Measurements from ENCODE around the gene ZNF106.

The ZNF106 gene

DNA sequence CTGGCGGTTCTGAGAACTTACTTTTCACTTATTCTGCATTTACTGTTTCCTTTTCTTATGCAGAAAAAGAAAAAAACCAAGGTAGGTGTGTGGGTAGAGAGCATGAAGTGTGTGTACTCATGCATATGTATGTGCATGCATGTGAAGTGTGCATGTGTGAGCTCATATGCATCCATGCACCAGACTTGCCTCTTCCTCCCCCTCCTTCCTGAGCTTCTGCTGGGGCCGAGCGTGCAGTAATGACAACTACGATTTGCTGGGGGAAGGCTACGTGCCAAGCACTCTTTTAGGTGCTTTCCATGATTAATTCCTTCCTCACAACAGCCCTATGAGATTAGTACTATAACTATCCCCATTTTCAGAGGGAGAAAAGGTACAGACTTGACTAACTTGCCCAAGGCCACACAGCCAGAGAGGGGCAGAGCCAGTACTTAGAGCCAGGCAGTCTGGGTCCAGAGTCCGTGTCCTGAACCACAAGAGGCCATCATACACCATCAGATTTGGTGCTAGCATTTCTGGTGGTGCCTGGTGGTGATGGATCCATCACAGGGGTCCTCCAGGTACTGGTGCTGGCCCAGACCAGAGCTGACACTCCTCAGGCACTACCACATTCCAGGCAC lies 85.0 kb downstream of the ZNF106 start:
- DNase-seq (ENCODE audit: low read depth), result no peak

DNA sequence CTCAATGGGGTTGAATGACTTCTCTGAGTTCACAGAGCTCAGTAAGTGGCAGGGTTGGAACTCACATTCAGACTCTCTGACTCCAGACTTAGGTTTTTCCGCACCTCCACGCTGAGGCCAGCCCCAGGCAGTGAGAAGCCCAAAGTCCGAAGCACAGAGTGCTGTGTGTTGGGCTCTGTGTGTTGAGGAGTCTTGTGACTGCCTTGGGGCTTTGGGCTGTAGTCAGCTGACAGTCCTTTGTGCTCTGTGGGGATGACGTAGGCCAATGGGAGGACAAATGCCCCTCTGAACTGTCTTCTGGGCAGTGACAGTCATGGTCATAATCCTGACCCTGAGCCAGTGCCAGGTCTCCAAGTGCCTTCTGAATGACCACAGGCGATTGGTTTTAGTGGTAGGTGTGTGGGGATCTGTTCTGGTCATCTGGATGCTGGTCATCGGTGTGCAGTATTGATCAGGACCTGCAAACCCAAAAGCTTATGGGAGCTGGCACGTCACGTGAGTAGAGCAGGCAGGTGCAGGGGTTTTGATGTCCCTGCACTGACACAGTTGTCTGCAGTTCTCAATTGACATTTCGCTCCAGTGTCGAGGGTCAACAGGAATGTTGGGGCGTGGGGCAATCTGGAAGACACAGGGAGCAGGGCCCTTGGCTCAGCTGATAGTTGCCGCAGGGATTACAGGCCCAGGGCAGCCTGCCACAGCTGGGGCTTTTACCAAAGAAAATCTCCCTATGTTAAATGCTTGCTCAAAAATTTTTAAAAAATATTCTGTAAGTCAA lies 86.3 kb downstream of the ZNF106 start:
- DNase-seq (ENCODE audit: low read depth), result no peak

DNA sequence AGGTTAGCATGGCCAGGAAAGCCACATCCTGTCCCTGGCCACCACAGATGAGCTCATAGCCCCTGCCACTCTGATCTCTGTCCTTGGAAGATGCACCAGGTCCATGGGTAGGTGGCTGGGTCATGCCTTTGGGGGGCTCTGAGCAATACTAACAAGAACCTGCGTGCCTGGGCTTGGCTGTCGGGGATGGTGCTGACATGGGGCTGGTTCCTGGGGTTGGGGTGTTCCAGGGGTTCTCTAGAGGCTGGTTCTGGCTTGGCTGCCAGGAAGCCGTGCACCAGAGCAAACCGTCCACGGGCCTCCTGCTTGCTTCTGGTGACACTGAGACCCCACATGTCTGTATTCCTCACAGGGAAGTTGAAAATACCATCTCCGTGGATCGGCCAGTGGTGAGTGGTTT lies 87.6 kb downstream of the ZNF106 start:
- DNase-seq (ENCODE audit: low read depth), result no peak

DNA sequence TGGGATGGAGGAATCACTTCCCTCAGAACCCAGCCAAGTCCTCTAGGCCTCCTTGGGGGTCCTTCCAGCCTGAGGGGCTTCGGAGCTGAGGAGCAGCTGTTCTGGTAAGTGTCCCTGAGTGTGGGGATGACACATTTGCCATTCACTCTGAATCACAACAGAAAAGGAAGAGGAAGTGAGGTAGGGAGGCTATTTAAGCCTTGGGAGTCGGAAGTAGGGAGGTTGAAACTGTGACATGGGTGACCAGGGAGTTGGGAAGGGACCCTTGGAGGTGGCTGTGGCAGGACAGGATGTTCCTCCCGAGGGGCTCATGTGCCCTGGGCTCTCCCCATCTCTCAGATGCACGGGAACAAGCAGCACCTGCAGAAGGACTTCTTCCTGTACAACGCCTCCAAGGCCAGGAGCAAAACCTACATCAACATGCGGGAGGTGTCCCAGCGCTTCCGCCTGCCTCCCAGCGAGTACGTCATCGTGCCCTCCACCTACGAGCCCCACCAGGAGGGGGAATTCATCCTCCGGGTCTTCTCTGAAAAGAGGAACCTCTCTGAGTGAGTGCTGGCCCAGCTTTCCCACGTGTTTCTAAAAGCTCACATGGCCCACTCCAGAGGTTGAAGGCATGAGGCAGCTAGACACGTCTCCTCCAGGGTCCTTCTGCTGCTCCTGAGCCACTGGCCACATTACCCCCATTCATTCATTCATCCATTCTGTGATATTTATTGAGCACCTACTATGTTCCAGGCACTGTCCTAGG lies 88.3 kb downstream of the ZNF106 start:
- peak; percentile 46 for DNase-seq (ENCODE audit: low read depth)

DNA sequence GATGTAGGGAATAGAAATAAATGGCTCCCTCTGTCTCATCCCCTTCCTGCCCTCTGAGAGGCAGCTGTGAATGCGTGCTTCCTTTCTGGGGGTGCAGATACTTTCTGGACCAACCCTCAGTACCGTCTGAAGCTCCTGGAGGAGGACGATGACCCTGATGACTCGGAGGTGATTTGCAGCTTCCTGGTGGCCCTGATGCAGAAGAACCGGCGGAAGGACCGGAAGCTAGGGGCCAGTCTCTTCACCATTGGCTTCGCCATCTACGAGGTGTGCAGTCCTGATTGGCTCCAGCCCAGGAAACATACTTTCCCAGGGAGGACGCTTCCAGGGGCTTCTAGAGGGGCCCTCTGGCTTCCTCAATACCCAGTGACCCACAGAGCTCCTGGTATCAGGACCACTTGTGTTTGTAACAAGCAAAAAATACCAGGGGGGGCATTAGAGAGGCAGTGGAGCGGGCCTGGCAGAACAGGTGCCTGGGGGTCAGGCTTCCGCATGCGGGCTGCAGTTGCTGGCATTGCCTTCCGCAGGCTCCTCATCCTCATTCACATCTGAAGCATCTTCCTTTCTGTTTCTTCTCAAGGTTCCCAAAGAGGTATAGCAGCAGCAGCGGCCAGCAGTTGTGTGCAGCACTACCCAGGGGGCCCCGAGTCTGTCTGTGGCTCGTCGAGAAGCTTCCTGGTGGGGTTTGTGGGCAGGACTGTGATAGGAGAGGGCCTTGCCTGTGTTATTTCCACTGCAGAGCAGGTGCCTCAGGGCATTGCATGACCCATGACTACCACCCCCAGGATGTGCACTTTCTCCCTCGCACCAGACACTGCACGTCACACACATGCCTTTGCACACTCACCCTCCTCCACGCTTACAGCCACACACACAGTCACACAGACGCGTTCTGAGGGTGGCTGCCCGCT lies 89.1 kb downstream of the ZNF106 start:
- peak; percentile 28 for DNase-seq (ENCODE audit: low read depth)

DNA sequence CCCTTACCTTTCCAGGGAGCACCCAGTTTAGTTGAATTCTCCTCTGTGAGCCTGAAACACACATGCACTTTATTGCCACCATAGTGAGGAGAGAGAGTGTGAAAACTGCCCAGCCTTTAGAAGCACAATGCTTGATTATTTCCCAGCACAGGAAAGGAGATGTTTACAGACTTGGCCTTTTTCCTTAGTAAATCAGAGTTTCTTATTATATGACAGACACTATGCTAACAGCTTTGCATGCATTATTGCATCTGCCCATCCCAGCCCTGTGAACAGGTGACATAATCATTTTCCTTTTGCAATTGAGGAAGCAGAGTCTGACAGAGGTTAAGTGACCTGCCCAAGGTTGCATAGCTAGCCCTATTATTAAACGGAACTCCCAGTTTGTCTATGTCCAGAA lies 95.1 kb downstream of the ZNF106 start:
- no peak for DNase-seq (ENCODE audit: low read depth)

DNA sequence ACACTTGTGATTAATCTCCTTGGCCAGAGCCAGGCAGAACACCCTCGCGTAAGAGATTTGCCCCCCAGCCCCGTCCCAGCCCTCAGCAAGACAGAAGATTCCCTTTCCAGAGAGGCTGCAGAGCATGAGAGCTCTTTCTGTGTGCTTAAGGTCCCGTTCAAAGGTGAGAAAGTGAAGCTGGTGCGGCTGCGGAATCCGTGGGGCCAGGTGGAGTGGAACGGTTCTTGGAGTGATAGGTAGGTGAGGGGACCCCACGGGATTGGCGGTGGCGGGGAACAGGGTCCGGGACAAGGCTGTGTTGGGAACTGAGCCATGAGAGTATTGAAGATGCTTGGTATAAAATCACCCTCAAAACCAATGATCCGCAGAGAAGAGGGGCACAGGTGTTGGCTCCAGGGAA lies 96.8 kb downstream of the ZNF106 start:
- no peak for DNase-seq (ENCODE audit: low read depth)

DNA sequence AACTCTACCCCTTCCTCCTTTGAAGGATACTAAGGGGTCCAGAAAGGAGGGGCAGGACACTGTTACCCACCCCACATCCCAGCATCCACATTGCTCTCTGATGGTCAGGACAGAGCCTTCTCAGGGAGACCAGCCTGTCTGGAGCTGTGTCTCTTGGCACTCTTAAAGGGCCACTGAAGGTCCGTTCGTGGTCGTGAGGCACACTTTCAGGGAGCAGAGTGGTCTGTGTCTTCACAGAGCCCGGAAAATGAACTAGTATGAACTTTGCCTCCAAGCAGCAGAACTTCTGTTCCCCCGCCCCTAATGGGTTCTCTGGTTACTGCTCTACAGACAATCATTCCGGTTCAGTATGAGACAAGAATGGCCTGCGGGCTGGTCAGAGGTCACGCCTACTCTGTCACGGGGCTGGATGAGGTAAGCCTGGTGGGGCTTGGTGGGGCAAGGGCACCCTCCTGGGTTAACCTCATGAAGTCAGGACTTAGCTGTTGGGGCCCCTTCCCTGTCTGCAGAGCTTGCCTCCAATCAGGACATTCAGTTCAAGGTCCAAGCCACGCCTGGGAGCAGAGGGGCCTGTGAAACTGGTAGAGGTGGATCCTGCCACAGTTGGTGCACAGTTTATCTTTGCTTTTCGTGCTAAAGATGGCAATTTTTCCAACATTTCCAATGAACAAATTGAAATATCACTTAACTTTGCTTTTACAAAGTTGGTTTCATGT lies 98.5 kb downstream of the ZNF106 start:
- no peak for DNase-seq (ENCODE audit: low read depth)

DNA sequence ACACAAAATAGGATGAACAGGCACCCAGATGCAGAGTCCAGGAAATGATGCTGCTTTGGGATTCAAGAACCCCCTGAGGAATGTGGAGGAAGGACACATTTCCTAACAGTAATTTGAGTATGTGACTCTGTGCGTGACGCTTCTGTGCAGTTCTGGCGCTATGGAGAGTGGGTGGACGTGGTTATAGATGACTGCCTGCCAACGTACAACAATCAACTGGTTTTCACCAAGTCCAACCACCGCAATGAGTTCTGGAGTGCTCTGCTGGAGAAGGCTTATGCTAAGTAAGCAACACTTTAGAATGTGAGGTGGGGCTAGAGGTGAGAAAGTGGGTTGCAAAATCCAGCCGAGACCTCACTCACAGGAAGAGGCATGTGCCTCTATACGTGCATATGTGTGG lies 103.3 kb downstream of the ZNF106 start:
- no peak for DNase-seq (ENCODE audit: low read depth)

DNA sequence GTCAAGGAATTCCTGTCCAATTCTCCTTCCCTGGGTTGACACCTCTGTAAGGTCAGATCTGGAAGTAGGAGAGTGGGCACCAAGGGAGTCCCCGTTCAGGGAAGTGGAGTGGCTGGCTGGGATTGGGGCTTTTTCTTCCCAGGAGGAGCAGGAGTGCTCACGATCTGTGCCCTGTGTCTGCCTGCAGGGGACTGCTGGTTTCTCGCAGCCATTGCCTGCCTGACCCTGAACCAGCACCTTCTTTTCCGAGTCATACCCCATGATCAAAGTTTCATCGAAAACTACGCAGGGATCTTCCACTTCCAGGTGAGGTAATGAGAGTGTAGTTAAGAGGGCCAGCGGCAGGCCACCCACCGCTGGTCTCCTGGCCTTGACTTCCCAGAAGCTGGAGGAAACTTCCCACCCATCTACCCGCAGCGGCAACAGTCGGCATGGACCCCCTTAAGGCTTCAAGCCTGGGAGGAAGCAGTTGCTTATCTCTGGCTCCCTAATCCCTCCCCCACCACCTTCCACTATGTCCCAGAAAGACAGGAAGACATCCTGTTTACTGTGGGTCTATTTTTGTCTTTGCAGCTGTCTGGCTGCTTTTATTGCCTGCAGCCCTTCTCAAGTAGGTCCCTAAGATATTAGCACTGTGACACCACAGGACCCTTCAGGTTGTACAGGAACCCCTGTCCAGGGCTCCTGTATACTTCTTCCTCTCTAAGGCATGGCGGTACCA lies 104.8 kb downstream of the ZNF106 start:
- no peak for DNase-seq (ENCODE audit: low read depth)

DNA sequence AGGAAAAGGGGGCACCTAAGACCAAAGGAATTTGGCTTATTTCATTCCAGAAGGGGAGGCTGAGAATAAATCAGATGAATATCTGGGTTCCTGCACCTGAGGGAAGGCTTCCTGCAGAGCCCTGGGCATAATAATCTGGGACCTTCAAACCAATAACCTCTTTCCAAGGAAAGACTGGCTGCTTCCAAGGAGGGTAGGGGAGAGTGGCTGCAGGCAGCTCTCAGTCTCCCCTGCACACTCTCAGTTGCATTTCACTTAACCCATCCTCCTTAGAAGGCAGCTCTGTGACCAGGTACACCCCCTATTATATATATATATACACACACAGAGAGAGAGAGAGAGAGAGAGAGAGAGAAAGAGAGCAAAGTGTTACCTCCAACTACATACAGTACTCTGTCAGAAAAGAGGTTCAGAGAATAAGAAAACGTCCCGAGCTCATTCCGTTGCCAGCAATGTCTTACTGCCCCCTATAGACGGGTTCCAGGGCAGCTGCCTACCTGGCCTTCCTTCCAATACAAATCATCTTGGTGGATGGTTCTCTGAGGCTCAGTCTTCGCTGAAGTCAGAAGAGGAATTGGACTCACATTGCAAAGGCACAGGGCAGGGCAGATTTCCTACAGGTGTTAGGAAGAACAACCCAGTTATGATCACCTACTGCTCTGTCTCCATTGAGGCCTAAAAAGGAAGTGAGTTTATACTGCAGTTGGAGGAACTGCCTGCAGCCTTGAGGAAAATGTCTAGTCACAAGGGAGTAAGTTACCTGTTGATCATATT lies 105.5 kb downstream of the ZNF106 start:
- DNase-seq (ENCODE audit: low read depth), result peak; percentile 70

DNA sequence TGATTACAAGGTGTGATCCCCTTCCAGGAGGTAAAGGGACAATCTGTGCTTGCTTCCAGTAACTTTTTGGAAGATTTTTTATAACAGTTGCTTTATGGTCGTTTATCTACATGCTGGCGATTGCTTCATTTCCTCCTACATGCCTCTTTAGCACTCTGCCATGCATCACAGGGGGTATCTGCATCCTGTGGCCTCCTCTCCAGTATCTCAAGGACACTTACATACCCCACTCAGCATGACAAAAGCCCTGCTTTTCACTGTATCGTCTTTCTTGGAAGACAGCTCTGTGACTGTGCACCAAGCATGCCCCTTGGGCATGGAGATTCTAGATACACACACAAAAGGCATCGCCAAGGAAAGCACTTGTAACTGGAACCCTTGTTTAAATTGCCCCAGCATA lies 106.3 kb downstream of the ZNF106 start:
- no peak for DNase-seq (ENCODE audit: low read depth)

DNA sequence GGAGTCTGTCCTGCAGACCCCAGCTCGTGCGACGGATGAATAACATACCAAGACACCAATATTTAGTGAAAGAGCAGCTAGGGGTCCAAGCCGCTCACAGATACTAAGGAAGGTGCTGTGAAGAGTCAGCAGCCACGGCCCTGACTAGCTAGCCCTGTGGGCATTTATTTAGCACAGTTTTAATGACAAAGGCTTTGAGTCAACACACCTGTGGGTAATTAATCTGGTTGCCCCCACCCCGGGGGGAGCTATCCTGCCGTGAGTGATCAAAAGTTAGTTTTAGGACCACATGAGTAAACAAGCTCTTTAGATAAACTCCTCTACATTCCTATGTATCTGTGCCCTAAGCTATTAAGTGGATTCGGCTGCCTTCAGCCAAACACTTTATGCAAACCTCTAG lies 112.9 kb downstream of the ZNF106 start:
- no peak for DNase-seq (ENCODE audit: low read depth)

DNA sequence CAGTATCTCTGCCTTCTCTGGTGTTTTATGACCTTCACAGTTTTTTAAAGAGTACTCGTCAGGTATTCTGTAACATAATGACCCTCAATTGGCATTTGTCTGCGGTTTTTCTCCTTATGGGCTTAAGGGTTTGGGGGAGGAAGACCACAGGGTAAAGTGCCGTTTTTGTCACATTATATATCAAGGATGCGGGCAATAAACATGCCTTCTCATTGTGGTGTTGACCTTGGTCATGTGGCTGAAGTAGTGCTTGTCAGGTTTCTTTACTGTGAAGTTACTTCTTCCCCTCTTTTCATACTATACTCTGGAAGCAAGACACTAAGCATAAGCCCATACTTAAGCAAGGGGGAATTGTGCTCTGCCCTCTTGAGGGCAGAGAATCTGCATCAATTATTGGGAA lies 115.0 kb downstream of the ZNF106 start:
- DNase-seq (ENCODE audit: low read depth), result no peak

DNA sequence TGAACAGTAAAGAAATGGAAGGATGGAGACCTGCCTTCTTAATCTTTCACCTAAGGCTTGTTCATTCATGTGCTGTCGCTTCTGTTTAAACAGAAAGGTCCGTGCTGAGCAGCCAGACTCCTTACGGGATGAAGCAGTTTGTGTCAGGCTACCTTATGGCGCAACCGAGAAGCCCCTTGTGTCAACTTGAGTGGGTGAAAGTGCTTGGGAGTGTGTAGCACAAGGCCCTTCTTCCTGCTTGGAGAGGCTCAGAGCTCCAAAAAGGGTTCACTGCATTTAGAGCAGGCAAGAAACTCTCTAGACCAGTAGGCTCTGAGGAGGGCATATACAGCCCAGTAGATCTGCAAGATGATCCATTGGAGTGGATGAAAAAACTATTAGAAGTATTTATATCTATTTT lies 115.7 kb downstream of the ZNF106 start:
- DNase-seq (ENCODE audit: low read depth), result no peak

DNA sequence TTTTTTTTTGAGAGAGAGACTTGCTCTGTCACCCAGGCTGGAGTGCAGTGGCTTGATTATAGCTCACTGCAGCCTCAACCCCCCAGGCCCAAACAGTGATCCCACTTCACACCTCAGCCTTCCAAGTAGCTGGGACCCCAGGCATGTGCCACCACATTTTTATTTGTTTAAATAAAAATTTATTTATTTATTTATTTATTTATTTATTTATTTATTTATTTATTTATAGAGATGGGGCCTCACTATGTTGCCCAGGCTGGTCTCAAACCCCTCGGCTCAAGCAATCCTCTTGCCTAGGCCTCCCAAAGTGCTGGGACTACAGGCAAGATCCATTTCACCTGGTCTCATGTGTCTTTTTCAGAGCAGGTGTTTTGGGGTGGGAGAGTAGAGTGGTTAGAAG lies 116.1 kb downstream of the ZNF106 start:
- no peak for DNase-seq (ENCODE audit: low read depth)

DNA sequence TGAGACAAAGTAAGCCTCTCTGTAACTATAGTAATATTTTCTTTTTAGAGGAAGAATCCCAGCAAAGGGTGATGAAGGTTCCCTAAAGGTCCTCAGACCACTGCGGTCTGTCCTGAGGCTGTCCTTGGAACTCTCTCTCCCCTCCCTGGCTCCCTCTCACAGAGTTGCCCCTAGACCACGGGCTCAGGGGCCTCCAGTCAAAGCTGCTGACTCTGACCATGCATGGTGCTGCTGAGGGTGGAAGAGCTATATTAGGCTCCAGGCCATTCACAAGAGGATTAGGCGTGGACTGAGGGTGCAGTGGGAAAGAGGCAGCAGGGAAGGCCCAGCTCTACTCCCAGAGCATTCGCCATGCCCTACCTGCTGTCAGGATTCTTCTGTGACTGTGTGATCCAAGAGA lies 117.0 kb downstream of the ZNF106 start:
- no peak for DNase-seq (ENCODE audit: low read depth)

DNA sequence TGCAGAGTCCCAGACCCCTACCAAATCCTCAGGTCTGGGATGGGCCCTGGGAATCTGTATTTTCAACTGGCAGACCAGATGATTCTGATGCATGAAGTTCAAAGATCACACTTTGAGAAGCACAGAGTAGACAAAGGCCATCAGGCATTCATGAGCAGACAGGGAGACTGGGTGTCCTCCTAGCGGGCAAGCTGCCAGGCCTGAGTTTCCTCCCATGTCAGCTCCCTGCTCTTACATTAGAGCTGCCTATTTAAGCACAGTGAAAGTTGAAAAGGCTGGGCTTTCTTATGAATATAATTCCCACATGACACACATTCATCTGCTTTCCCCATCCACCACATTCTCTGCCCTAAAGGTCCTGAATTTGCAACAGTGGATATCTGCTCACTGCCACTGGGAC lies 117.7 kb downstream of the ZNF106 start:
- DNase-seq (ENCODE audit: low read depth), result no peak

DNA sequence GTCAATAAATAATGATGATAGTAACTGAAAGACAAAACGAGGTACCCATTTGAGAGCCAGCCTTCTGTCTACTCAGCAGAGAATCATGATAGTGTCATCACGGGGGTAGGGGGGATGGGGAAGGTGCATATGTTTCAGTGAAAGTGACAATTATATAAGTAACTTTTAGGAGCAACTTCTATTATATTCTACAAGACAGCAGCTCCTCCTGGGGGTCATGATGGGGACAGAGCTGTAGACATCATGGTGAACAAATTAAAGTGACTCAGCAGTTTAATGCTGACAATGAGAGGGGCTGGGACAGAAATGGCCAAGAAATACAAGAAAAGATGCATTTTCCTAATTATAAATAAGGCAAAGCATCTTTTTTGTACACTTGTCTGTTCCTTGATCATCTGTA lies 119.8 kb downstream of the ZNF106 start:
- DNase-seq (ENCODE audit: low read depth), result peak; percentile 79

DNA sequence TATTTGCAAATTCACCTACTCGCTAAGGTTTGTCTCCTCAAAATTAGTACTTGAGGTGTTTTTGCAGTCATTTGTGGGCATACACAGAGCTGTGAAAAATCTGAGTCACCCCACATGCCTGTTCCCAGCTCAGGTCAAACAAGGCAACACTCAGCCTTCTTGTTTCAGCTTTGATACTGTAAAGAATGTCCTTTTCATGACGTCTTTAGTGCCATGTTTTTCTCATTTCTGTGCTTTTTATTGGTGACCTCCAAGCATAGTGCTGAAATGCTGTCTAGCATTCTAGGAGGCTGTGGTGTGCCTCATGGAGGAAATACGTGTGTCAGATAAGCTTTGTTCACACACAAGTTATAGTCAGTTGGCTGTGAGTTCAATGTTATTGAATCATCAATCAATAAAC lies 122.8 kb downstream of the ZNF106 start:
- no peak for DNase-seq (ENCODE audit: low read depth)

All from ELR (cell line).